GM19468 (cell line): Measurements from ENCODE around the gene RLBP1.
"Not testable (repeated sequence)": the region's sequence is repeated elsewhere in the genome, so short reads cannot be mapped to it uniquely, and the experiment has no call there.

Source experiments
- ATAC-seq: cut with Tn5 transposase; IDR thresholded peaks from one replicate; pipeline ENCODE4 v1.9.1; 2021; ENCODE audit warnings: mild to moderate bottlenecking, moderate library complexity, moderate number of reproducible peaks; ENCODE audit not compliant: unreplicated experiment; ENCODE audit errors: extremely low read depth

The RLBP1 gene

DNA sequence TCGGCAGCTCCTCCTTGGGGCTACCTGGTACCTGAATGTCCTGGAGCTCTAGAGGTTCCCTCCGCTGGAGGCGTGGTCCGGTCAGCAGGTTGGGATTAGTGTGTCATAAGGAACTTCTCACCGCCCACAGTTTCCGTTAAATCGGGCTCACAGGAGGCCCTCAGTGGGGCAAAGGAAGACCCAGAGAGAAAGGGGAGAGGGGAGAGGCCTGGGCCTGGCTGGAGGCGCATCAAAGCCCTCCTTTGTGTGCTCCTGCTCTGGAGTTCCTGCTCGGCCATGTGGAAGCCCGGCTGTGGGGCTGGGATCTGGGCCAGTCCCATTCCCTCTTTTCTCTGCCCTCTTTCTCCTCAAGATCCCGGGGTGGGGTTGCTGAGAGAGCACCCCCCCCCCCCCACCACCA, at the start of gene RLBP1:
Gene RLBP1, minus strand, starts transcription at position 37 of the 400 bp plus-strand sequence. CDS start 2,604 bp downstream, outside the sequence.
- no peak for ATAC-seq

- not testable (repeated sequence) for ATAC-seq
Measured at GRCh38 chr15:89250142-89250541, 28.8 kb upstream of the RLBP1 start.

DNA sequence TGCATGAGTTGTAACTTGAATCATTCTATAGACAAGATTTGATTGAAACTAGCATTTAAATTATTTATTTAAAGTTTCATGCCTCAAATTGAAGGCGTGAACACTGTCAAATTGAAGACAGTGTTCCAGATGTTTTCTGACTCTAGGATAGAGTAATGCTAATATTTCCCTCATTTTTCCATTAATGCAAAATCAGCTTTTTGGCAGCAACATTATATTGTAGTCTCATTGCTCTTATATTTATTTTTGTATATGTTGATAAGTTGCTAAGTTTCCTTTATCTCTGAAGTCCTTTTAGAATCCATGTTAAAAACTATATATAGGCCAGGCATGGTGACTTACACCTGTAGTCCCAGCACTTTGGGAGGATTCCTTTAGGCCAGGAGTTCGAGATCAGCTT, 27.2 kb upstream of the RLBP1 start:
- ATAC-seq: no peak

- ATAC-seq: no peak
Measured at GRCh38 chr15:89247446-89247845, 26.1 kb upstream of the RLBP1 start.

GRCh38 chr15:89244574-89244903, 23.2 kb upstream of the RLBP1 start:
- ATAC-seq: no peak

- peak; percentile 85 for ATAC-seq
Measured at GRCh38 chr15:89243691-89244573, 22.6 kb upstream of the RLBP1 start, which contains the start of gene FANCI. FANCI (plus strand) TSS chr15:89243979; CDS start chr15:89247648, 3,669 bp downstream.

DNA sequence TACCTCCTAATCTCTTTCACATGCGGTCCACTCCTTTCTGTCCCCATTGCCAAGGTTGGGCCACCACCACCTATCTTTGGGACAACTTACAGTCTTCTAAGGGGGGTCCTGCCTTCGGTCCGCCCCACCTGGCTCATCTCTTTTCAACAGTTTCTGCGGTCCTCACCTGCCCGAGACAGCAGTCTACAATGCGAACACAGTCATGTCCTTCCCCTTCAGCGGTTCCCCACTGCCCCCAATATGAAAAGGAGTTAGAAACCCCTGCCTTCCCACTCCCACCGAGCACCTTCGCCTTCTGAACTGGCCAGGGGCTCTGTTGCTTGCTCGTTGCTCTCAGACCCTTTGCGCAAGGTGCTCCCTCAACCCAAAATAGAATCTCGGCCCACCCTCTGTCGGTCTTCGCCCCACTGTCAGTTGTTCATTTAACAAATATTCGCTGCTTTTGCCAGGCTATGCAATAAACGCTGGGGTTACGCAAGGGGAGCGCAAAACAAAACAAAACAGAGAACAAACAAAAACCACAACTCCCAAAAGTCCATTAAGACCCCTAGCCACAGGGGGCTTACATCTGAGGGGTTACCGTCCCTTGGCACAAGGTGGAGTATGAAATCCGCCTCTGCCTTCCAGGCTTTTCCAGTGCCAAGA, 21.8 kb upstream of the RLBP1 start:
- no peak for ATAC-seq

GRCh38 chr15:89239883-89240810, 18.8 kb upstream of the RLBP1 start:
- not testable (repeated sequence) for ATAC-seq

DNA sequence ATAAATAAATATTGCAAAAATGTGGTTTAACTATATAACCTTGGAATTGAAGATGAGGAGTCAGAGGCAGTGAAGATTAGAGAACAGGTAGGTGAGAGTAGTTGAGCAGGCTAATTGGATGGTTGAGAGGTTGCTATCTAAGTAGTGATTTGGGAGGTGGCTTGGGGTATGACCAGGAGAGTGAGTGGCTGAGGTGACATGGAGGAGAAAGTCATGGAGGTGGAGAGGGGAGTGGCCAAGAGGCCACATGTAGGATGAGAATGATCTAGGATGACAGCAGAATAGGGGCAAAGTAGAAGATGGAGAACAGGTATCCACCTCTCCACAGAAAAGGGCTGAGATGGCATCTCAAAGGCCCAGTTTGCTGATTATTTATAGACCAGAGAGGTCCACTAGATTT, 10.5 kb upstream of the RLBP1 start:
- no peak for ATAC-seq

DNA sequence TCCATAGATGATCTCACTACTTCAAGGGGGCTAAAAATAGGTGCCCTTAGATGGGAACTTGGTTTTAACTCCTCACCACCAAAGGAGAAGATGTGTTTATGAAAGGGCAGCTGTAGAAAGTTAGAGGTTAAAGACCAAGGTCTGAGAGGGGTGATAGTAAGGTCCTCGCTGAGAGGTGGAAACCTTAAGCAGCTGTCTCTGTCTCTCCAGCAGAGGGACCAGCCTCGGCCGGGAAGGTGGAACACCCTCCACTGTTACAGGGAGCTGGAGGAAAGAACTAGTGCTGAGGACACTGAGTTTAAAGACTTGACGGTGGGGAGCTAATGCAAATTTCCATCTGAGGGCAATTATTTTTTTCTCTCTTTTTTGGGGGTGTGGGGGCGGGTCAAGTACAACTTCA, 8.9 kb upstream of the RLBP1 start:
- ATAC-seq: no peak

GRCh38 chr15:89227425-89227824, 6.0 kb upstream of the RLBP1 start:
- ATAC-seq: no peak

DNA sequence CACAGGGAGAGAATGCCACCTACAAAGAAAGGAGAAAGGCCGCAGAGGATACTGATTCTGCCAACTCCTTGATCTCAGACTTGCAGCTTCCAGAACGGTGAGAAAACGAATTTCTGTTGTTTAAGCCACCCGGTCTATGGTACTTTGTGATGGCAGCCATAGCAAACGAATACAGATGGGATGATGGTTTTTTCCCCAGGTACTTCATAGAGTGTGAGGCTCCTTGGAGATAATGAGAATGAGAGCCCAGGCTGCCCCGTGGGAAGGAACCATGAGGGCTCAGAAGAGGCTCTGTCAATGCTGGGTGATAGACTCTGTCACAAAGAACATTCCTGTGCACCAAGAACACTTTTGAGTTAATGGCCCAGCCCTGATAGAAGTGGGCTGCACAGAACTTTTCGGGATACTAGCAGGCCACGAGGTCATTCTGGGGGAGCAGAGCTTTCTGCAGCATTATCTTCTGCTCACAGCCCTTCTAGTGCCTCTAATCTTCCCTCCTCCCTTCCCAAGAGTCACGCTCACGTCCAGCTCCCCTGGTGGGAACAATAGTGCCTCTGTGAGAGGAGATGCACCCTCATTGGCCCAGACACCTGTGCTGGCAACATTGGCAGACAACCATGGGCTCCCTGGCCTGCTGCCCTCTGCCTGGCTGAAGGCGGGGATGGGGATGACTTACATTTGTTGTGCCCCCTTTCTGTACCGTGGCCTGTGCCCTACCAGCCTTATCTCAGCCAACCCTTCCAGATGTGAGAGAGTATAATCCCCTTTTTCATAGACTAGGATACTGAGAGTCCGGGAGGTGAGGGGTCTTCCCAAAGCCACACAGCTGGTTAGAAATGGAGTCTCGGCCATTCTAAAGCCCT, 5.2 kb upstream of the RLBP1 start:
- ATAC-seq: no peak

GRCh38 chr15:89225588-89225987, 4.2 kb upstream of the RLBP1 start:
- no peak for ATAC-seq

GRCh38 chr15:89218531-89218930, 2.8 kb downstream of the RLBP1 start:
- ATAC-seq: no peak

DNA sequence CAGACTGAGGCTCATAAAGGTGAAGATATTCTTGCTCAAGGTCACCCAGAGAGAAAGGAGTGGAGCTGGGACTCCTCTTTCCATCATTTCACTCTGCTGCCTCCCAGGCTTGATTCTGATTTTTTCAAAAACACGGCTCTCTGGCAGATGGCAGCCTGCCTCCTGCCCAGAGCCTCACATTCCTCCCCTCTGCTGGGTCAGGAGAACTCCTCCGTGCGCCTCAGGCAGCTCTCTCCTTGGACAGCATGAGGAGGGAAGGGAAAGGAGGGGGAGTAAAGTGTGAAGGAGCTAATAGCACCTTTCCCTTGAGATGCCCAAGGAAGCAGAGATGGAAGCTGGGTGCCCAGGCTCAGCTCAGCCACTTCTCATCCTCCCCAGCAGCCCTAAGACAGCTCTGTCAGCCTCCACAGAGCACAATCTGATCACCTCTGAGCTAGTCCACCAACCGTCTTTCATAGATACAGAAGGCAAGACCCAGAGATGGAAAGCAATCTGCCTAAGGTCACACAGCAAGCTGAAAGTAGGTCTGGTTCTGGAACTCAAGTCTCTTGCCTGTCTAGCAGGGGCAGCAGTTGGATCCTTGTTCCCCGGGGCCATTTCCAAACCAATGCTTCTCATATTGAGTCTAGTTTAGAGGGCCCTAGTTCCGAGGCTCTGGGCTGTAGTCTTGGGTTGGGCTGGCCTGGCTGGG, 3.5 kb downstream of the RLBP1 start:
- no peak for ATAC-seq

- no peak for ATAC-seq
Measured at GRCh38 chr15:89217031-89217430, 4.3 kb downstream of the RLBP1 start.

- ATAC-seq: no peak
Measured at GRCh38 chr15:89215627-89216026, 5.8 kb downstream of the RLBP1 start.

DNA sequence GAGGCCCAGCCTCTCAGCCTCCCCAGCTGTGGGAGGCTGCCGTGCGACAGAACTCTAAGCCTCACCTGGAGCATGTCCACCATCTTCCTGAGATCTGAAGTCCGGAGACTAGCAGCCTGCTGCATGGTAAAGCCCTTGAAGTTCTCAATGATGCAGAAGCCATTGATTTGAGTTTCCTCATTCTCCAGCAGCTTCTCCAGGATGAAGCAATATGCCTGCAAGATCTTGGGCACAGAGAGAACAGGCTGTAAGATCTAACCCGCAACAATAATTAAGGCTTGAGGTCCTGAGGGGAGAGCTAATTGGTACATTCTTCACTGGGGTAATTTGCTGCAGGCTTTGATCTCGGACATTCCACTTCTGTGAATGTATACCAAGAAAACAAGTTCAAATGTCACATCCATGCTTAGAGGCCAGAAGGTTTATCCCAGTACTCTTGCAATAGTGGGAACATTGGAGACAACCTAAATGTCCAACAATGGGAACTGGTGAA, 9.7 kb downstream of the RLBP1 start:
- ATAC-seq: no peak

DNA sequence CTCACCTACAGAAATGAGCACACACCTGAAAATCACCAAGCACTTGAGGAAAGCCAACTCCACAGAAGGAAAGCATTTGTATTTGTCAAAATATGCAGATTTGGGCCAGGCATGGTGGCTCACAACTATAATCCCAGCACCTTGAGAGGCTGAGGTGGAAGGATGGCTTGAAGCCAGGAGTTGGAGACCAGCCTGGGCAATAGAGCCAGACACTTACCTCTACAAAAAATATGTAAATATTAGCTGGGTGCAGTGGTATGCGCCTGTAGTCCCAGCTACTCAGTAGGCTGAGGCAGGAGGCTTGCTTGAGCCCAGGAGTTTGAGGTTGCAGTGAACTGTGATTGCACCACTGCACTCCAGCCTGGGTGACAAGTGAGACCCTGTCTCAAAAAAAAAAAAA, 12.3 kb downstream of the RLBP1 start:
- ATAC-seq: no peak
